OCI-LY1 (cell line): ENCODE results near the gene AADACL4.

ENCODE experiments used
- CTCF ChIP-seq: fragments of 200-600 bp; sonication (generic), shearing (Covaris generic); IDR thresholded peaks from 2 replicates; pipeline ENCODE4 v1.5.1; 2017; ENCODE audit warnings: mild to moderate bottlenecking, antibody characterized with exemption, low read length, moderate library complexity, mixed read lengths
- EZH2 ChIP-seq: fragments of 200-600 bp; sonication (generic), shearing (Covaris generic); IDR thresholded peaks from 2 replicates; pipeline ENCODE4 v1.8.0; 2017; ENCODE audit warnings: borderline replicate concordance, mixed run types, mild to moderate bottlenecking, antibody characterized with exemption, low read length, moderate library complexity, mixed read lengths

- TF ChIP-seq EZH2, result no peak
- TF ChIP-seq CTCF, result no peak
Measured at GRCh38 chr1:12608311-12608957, 35.5 kb upstream of the AADACL4 start.
